SK-N-SH treated with all-trans-retinoic acid at 6 μM for 48 hours (cell line): Measurements from ENCODE around the gene NFYB.

Experiments
- ATAC-seq: fragments of 200-7000 bp; cut with Tn5 transposase; 3 replicates; pipeline ENCODE4 v1.9.1; 2020; ENCODE audit warnings: mild to moderate bottlenecking, moderate library complexity
- ARNTL ChIP-seq: fragments of 450-650 bp; formaldehyde crosslinking; IDR thresholded peaks from 2 replicates; pipeline ENCODE4 v1.5.0; 2020; ENCODE audit warnings: low read depth, mild to moderate bottlenecking, moderate library complexity, borderline replicate concordance
- CSDC2 ChIP-seq: fragments of 250-450 bp; sonication (Bioruptor Pico); IDR thresholded peaks from 2 replicates; pipeline ENCODE4 v1.5.0; 2020; ENCODE audit warnings: mild to moderate bottlenecking, moderate library complexity
- ESRRG ChIP-seq: fragments of 250-450 bp; sonication (Bioruptor Pico); IDR thresholded peaks from 2 replicates; pipeline ENCODE4 v1.6.1; 2021; ENCODE audit warnings: mild to moderate bottlenecking
- GLIS3 ChIP-seq: fragments of 250-450 bp; sonication (Bioruptor Pico); IDR thresholded peaks from 2 replicates; pipeline ENCODE4 v1.5.0; 2020; ENCODE audit warnings: mild to moderate bottlenecking, moderate library complexity
- ISL1 ChIP-seq: fragments of 250-450 bp; sonication (Bioruptor Pico); IDR thresholded peaks from 2 replicates; pipeline ENCODE4 v2.1.2; 2022; ENCODE audit warnings: mild to moderate bottlenecking, moderate library complexity
- OSR1 ChIP-seq: fragments of 250-450 bp; sonication (Bioruptor Pico); IDR thresholded peaks from 2 replicates; pipeline ENCODE4 v1.8.0; 2022; ENCODE audit warnings: moderate library complexity, mild to moderate bottlenecking, inconsistent platforms
- POU6F1 ChIP-seq: fragments of 250-450 bp; sonication (Bioruptor Pico); IDR thresholded peaks from 2 replicates; pipeline ENCODE4 v1.8.0; 2021; ENCODE audit warnings: low read depth, mild to moderate bottlenecking, moderate library complexity, borderline replicate concordance
- PPARA ChIP-seq: fragments of 250-450 bp; sonication (Bioruptor Pico); IDR thresholded peaks from 2 replicates; pipeline ENCODE4 v1.5.0; 2020; ENCODE audit warnings: mild to moderate bottlenecking, borderline replicate concordance
- RARB ChIP-seq: fragments of 250-450 bp; sonication (Bioruptor Pico); IDR thresholded peaks from 2 replicates; pipeline ENCODE4 v1.8.0; 2021; ENCODE audit warnings: mild to moderate bottlenecking, moderate library complexity
- SNAI2 ChIP-seq: fragments of 250-450 bp; sonication (Bioruptor Pico); IDR thresholded peaks from 2 replicates; pipeline ENCODE4 v1.5.0; 2020; ENCODE audit warnings: mild to moderate bottlenecking, moderate library complexity
- TCF4 ChIP-seq: fragments of 250-450 bp; sonication (Bioruptor Pico); IDR thresholded peaks from 2 replicates; pipeline ENCODE4 v1.8.0; 2021; ENCODE audit warnings: mild to moderate bottlenecking, moderate library complexity, borderline replicate concordance
- TOX ChIP-seq: fragments of 250-450 bp; sonication (Bioruptor Pico); IDR thresholded peaks from 2 replicates; pipeline ENCODE4 v1.8.0; 2021; ENCODE audit warnings: mild to moderate bottlenecking, moderate library complexity, borderline replicate concordance
- ZC3H10 ChIP-seq: fragments of 250-450 bp; sonication (Bioruptor Pico); IDR thresholded peaks from 2 replicates; pipeline ENCODE4 v1.5.1; 2021; ENCODE audit warnings: mild to moderate bottlenecking, moderate library complexity
- ZFP3 ChIP-seq: fragments of 250-450 bp; sonication (Bioruptor Pico); IDR thresholded peaks from 2 replicates; pipeline ENCODE4 v1.5.0; 2020; ENCODE audit warnings: mild to moderate bottlenecking, moderate library complexity
- ZFP30 ChIP-seq: fragments of 450-650 bp; formaldehyde crosslinking; IDR thresholded peaks from 2 replicates; pipeline ENCODE4 v1.5.0; 2022; ENCODE audit warnings: mild to moderate bottlenecking, moderate library complexity
- ZNF565 ChIP-seq: fragments of 450-650 bp; formaldehyde crosslinking; conservative IDR thresholded peaks from 2 replicates; pipeline ENCODE4 v1.5.0; 2020; ENCODE audit warnings: low read depth, mild to moderate bottlenecking, moderate library complexity
- ZNF70 ChIP-seq: fragments of 450-650 bp; formaldehyde crosslinking; IDR thresholded peaks from 2 replicates; pipeline ENCODE4 v1.5.0; 2020; ENCODE audit warnings: mild to moderate bottlenecking, moderate library complexity
- TF ChIP-seq, protein P1 (sequence below): fragments of 250-450 bp; sonication (Bioruptor Pico); IDR thresholded peaks from 2 replicates; pipeline ENCODE4 v1.5.1; 2020; ENCODE audit warnings: low read depth, mild to moderate bottlenecking, moderate library complexity
- TF ChIP-seq, protein P2 (sequence below): fragments of 250-450 bp; sonication (Bioruptor Pico); IDR thresholded peaks from 2 replicates; pipeline ENCODE4 v1.5.0; 2020; ENCODE audit warnings: mild to moderate bottlenecking, moderate library complexity
- TF ChIP-seq, protein P3 (sequence below): fragments of 250-450 bp; sonication (Bioruptor Pico); IDR thresholded peaks from 2 replicates; pipeline ENCODE4 v1.8.0; 2020; ENCODE audit warnings: mild to moderate bottlenecking, moderate library complexity, borderline replicate concordance

Gene NFYB

GRCh38 chr12:104168596-104168995, 30.6 kb upstream of the NFYB start:
- ATAC-seq = no peak
- TF ChIP-seq TCF4 (CRISPR knock-in tag) (no peak), ZC3H10 (no peak), ZNF70 (CRISPR knock-in tag) (no peak), OSR1 (no peak), CSDC2 (CRISPR knock-in tag) (no peak), RARB (CRISPR knock-in tag) (no peak), TOX (no peak), ESRRG (CRISPR knock-in tag) (no peak), ISL1 (CRISPR knock-in tag) (no peak), ARNTL (CRISPR knock-in tag) (no peak), POU6F1 (CRISPR knock-in tag) (no peak), GLIS3 (CRISPR knock-in tag) (no peak), ZFP30 (CRISPR knock-in tag) (no peak), ZFP3 (CRISPR knock-in tag) (no peak)
- TF ChIP-seq, protein P1, sequence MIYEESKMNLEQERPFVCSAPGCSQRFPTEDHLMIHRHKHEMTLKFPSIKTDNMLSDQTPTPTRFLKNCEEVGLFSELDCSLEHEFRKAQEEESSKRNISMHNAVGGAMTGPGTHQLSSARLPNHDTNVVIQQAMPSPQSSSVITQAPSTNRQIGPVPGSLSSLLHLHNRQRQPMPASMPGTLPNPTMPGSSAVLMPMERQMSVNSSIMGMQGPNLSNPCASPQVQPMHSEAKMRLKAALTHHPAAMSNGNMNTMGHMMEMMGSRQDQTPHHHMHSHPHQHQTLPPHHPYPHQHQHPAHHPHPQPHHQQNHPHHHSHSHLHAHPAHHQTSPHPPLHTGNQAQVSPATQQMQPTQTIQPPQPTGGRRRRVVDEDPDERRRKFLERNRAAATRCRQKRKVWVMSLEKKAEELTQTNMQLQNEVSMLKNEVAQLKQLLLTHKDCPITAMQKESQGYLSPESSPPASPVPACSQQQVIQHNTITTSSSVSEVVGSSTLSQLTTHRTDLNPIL (CRISPR knock-in tag) = no peak
- TF ChIP-seq, protein P2, sequence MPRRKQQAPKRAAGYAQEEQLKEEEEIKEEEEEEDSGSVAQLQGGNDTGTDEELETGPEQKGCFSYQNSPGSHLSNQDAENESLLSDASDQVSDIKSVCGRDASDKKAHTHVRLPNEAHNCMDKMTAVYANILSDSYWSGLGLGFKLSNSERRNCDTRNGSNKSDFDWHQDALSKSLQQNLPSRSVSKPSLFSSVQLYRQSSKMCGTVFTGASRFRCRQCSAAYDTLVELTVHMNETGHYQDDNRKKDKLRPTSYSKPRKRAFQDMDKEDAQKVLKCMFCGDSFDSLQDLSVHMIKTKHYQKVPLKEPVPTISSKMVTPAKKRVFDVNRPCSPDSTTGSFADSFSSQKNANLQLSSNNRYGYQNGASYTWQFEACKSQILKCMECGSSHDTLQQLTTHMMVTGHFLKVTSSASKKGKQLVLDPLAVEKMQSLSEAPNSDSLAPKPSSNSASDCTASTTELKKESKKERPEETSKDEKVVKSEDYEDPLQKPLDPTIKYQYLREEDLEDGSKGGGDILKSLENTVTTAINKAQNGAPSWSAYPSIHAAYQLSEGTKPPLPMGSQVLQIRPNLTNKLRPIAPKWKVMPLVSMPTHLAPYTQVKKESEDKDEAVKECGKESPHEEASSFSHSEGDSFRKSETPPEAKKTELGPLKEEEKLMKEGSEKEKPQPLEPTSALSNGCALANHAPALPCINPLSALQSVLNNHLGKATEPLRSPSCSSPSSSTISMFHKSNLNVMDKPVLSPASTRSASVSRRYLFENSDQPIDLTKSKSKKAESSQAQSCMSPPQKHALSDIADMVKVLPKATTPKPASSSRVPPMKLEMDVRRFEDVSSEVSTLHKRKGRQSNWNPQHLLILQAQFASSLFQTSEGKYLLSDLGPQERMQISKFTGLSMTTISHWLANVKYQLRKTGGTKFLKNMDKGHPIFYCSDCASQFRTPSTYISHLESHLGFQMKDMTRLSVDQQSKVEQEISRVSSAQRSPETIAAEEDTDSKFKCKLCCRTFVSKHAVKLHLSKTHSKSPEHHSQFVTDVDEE (CRISPR knock-in tag) = no peak
- TF ChIP-seq, protein P3, sequence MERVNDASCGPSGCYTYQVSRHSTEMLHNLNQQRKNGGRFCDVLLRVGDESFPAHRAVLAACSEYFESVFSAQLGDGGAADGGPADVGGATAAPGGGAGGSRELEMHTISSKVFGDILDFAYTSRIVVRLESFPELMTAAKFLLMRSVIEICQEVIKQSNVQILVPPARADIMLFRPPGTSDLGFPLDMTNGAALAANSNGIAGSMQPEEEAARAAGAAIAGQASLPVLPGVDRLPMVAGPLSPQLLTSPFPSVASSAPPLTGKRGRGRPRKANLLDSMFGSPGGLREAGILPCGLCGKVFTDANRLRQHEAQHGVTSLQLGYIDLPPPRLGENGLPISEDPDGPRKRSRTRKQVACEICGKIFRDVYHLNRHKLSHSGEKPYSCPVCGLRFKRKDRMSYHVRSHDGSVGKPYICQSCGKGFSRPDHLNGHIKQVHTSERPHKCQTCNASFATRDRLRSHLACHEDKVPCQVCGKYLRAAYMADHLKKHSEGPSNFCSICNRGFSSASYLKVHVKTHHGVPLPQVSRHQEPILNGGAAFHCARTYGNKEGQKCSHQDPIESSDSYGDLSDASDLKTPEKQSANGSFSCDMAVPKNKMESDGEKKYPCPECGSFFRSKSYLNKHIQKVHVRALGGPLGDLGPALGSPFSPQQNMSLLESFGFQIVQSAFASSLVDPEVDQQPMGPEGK = no peak

DNA sequence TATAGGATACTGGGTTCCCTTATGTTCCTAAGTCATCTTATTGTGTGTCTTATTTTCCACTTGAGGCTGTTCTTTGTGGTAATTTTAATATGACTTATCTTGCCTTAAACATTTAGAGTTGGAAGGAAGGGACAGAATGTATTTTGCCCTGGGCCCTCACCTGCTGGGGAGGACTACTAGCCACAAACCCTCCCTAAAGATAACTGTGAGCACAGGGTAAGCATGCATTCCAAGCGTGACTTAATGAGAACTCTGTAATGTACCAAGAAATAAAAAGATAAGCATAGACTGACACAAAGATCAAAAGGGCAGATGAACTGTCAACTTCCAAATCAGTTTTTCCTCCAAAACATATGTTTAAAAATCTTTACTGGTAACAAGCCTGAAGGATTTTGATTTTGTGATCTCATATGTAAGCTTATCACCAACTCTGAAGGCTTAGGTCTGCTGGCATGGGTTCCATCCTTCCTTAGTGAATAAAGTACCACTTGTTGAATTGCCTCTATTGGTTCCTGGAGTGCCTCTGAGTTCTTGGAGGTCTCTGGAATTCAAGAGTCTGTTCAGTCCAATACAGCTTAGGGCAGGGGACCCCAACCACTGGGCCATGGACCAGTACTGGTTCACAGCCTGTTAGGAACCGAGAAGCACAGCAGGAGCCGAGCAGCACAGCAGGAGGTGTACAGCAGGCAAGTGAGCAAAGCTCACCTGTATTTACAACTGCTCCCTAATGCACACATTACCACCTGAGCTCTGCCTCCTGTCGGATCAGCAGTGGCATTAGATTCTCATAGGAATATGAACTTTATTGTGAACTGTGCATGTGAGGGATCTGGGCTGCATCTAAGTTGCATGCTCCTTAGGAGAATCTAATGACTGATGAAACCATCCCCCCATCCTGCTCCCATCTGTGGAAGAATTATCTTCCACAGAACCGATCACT, 29.8 kb upstream of the NFYB start:
- ATAC-seq = no peak
- no peak for TF ChIP-seq SNAI2
- no peak for TF ChIP-seq PPARA (CRISPR knock-in tag)
- no peak for TF ChIP-seq GLIS3 (CRISPR knock-in tag)
- TF ChIP-seq, protein P3 = no peak
- no peak for TF ChIP-seq RARB (CRISPR knock-in tag)
- no peak for TF ChIP-seq OSR1
- no peak for TF ChIP-seq ZC3H10
- no peak for TF ChIP-seq POU6F1 (CRISPR knock-in tag)
- no peak for TF ChIP-seq ZFP3 (CRISPR knock-in tag)
- TF ChIP-seq ZNF565 (CRISPR knock-in tag) = no peak
- TF ChIP-seq ARNTL (CRISPR knock-in tag) = no peak
